GM12873 (cell line): ENCODE data around the gene SLC25A26.

Experiments
- TF ChIP-seq, protein P1 (sequence below): IDR thresholded peaks from 2 replicates; pipeline ENCODE4 v1.5.1; 2012; ENCODE audit warnings: low read depth, mild to moderate bottlenecking, moderate library complexity, low read length, control low read depth; ENCODE audit not compliant: insufficient read depth; ENCODE audit errors: missing control alignments

Gene SLC25A26

DNA sequence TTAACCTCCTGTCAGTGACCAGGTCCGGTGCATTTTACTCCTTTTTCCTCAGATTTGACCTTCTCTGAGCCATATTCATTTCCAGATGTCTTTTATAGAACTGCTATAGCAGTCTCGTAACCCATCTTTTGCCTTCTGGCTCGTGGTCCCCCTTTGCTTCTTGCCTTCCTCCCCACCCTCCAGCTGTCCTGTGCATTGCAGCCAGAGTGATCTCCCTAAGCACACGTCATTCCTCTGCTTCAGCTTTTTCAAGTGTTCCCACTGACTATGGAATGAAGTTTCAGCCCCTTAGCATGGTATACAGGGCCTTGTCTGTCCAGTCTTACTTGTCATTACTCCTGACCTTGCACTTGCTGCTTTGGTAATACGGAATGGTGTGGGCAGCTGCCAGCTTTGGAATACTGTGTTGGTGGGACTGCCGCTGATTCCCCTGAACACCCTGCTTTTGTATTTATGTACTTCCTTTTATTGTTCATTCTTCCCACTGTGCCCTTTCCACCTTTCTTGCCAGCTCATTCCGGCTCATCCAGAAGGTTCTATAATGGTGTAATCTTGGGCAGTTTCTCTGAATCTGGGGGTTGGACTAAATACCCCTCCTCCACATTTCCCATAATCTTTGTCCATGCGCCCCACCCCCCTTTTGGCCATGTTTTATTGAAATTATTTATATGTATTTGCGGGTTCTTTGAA is 38.9 kb downstream of the SLC25A26 start:
- TF ChIP-seq, protein P1, sequence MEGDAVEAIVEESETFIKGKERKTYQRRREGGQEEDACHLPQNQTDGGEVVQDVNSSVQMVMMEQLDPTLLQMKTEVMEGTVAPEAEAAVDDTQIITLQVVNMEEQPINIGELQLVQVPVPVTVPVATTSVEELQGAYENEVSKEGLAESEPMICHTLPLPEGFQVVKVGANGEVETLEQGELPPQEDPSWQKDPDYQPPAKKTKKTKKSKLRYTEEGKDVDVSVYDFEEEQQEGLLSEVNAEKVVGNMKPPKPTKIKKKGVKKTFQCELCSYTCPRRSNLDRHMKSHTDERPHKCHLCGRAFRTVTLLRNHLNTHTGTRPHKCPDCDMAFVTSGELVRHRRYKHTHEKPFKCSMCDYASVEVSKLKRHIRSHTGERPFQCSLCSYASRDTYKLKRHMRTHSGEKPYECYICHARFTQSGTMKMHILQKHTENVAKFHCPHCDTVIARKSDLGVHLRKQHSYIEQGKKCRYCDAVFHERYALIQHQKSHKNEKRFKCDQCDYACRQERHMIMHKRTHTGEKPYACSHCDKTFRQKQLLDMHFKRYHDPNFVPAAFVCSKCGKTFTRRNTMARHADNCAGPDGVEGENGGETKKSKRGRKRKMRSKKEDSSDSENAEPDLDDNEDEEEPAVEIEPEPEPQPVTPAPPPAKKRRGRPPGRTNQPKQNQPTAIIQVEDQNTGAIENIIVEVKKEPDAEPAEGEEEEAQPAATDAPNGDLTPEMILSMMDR, result no peak

DNA sequence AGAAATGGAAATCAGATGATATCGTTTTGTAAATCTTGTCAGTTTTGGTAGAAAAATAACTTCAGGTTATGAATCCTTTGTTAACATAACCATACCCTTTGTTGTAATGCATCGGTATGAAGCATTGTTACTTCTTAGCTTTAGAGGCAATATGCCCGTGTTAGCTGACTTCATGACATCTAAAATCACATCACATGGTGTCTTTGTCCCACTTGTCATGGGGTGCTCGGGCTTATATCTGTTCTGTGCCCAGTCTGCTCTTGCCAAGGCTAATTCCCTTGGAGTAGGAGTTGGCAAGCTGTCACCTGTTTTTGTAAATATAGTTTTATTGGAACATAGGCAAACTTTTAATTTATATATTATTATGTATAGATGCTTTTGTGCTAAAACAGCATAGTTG is 39.6 kb downstream of the SLC25A26 start:
- TF ChIP-seq, protein P1, result no peak

DNA sequence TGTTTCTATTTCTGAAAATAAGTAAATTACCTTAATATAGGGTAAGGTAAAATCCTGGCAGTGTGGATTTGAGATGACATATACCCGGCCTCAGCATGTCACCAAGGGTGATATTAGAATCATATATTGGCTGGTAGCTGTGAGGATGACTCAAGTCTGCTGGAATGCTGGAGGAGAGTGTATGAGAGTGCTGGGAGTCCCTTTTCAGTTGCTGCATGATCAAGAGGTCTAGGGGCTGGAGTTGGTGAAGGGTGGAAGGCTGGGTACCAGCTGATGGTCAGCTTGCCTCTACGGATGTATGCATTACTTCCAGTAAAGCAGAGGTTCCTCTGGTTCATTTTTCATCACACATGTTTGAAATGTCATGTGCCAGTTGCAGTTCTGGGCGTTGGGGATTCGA is 40.6 kb downstream of the SLC25A26 start:
- TF ChIP-seq, protein P1, result no peak

DNA sequence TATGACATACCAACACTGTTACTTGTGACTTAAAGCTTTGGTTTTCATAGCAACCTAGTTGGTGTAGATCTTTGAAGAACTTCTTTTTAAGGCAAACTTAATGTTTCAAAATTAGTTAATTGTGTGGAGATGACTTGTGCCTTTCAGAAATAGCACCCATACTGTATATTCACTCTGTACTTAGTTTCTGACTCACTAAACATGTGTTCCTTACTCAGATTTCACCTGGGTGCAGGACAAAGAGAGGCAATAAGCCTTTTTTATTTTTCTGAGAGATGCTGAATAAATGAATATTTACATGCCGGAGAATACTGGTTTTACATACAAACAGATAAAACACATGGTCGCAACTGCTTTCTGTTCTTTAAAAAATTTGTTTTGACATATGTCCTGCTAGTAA is 44.8 kb downstream of the SLC25A26 start:
- TF ChIP-seq, protein P1, result no peak

DNA sequence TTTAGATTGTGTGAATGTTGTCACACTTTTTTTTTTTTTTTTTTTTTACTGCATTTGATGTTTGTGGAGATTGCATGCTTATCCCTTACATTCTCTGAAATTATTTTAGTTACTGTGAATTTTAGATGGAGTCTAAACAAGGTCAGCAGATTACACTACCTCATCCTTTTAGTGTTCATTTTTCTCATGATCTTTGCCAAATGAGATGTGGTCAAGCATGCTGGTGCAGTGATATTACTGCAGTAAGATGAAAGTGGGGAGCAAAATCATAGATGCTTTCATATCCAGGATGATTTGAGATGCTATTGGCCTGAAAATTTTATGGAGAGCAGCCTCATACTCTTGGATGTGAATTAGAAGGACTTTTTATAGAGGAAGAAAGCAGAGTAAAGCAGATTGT is 45.8 kb downstream of the SLC25A26 start:
- TF ChIP-seq, protein P1, result no peak

DNA sequence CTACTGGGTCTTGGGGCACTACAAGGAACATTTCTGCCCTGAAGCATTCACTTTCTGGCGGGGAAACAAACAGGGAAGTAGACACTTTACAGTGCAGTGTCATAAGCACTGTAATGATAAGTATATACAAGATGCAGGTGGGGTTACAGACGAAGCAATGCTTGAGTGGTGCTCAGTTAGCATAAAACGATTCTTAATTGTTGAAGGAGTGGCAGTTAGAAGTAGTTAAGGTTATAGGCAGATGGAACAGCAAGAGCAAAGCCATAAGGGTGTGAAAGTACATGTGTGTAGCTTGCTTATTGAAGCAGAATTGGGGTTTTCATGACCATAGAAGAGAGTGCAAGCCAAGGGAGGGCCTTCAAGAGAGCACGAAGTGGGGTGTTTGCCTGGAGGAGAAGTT is 46.2 kb downstream of the SLC25A26 start:
- TF ChIP-seq, protein P1, result no peak

DNA sequence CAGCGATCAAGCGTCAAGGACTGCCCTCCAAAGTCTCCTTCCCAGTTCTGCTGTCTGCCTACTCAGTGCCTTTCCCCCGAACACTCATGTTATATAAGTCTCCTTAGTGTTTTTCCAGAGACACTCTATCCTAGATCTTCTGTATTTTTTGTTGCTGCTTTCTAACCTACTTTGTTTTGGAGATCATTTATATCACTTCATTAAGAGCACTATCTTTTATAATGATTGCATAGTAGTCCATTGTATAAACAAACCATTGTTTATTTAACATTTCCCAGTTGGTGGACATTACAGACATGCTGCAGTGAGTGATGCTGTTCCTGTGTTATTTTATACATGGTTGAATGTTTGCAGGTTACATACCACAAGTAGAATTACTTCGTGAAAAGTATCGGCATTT is 47.1 kb downstream of the SLC25A26 start:
- TF ChIP-seq, protein P1, result no peak
